PC-9 (cell line): ENCODE results near the gene FAM81B. TPM values are rescaled to one million over a fixed set of nuclear protein-coding genes. Genes with fewer than 3 reads are reported as not detected.

Source experiments
- BruUV-seq: library from RNA; stranded (reverse); fragments of 400-500 nt; replicated peaks from 2 replicates; lab custom pipeline; 2021; lab: Mats Ljungman, UMichigan
- CTCF ChIA-PET: fragments of 300-600 bp; sonication (Branson Sonifier 250); formaldehyde crosslinking; loops from one replicate; lab custom pipeline; 2022; ENCODE audit warnings: antibody characterized with exemption; lab: Charles Lee
- POLR2A ChIA-PET: fragments of 300-600 bp; sonication (Branson Sonifier 250); formaldehyde crosslinking; loops from one replicate; lab custom pipeline; 2022; ENCODE audit warnings: antibody characterized with exemption; ENCODE audit not compliant: unreplicated experiment; lab: Charles Lee
- DNase-seq, 2 experiments: peaks; one replicate each; pipeline versions ENCODE4 v3.0.0 to v3.0.0-alpha.2; 2015 to 2022; ENCODE audit warnings: mixed read lengths in 1 of 2
- H2AFZ ChIP-seq: fragments of 200-600 bp; sonication (generic); 2 replicates; pipeline ENCODE4 v1.8.1; 2017; ENCODE audit warnings: antibody characterized with exemption
- H3F3A ChIP-seq: fragments of 200-600 bp; sonication (generic); 2 replicates; pipeline ENCODE4 v1.8.1; 2017; ENCODE audit warnings: antibody characterized with exemption, mild to moderate bottlenecking, low read depth; ENCODE audit not compliant: insufficient read depth
- H3K27ac ChIP-seq: fragments of 200-600 bp; sonication (generic); 2 replicates; pipeline ENCODE4 v1.6.1; 2016; ENCODE audit warnings: mixed run types
- H3K27me3 ChIP-seq: fragments of 200-600 bp; sonication (generic); 2 replicates; pipeline ENCODE4 v1.6.1; 2016; ENCODE audit warnings: low read depth, mixed run types; ENCODE audit not compliant: insufficient read depth
- H3K36me3 ChIP-seq: fragments of 200-600 bp; sonication (generic); 2 replicates; pipeline ENCODE4 v1.6.1; 2016; ENCODE audit warnings: low read depth, mixed run types
- H3K4me1 ChIP-seq: fragments of 200-600 bp; sonication (generic); replicated peaks from 2 replicates; pipeline ENCODE4 v1.6.1; 2016; ENCODE audit warnings: mixed run types; ENCODE audit not compliant: insufficient read depth
- H3K4me2 ChIP-seq: fragments of 200-600 bp; sonication (generic); 2 replicates; pipeline ENCODE4 v1.6.1; 2017; ENCODE audit warnings: mixed run types
- H3K4me3 ChIP-seq: fragments of 200-600 bp; sonication (generic); 2 replicates; pipeline ENCODE4 v1.6.1; 2016; ENCODE audit warnings: mixed run types
- H3K79me2 ChIP-seq: fragments of 200-600 bp; sonication (generic); 2 replicates; pipeline ENCODE4 v1.6.1; 2017; ENCODE audit warnings: low read depth, mixed run types
- H3K9me2 ChIP-seq: fragments of 200-600 bp; sonication (generic); 2 replicates; pipeline ENCODE4 v1.8.1; 2017; ENCODE audit warnings: mild to moderate bottlenecking; ENCODE audit not compliant: insufficient read depth
- H3K9me3 ChIP-seq: fragments of 200-600 bp; sonication (generic); 2 replicates; pipeline ENCODE4 v1.8.1; 2016; ENCODE audit warnings: low read depth; ENCODE audit not compliant: insufficient read depth
- H4K20me1 ChIP-seq: fragments of 200-600 bp; sonication (generic); 2 replicates; pipeline ENCODE4 v1.8.1; 2017; ENCODE audit not compliant: insufficient read depth
- EZH2 ChIP-seq: fragments of 200-600 bp; sonication (generic); IDR thresholded peaks from 2 replicates; pipeline ENCODE4 v1.8.0; 2017; ENCODE audit warnings: antibody characterized with exemption, low read depth
- intact Hi-C: fragments of 100-400 bp; cut with micrococcal nuclease; formaldehyde crosslinking; loops from one replicate; pipeline ENCODE4 v1.10.0; 2022; ENCODE audit not compliant: unreplicated experiment
- total RNA-seq: library from RNA; stranded (reverse); gene quantifications from 2 replicates; pipeline ENCODE4 v1.2.3, GENCODE V29; 2021
- TF ChIP-seq, protein P1 (sequence below): fragments of 200-600 bp; sonication (generic); conservative IDR thresholded peaks from 2 replicates; pipeline ENCODE4 v1.6.1; 2017; ENCODE audit warnings: mixed run types, antibody characterized with exemption, mild to moderate bottlenecking, moderate library complexity

Gene FAM81B
- total RNA-seq, 1 experiment from 2014 or later = 5.0 TPM

DNA sequence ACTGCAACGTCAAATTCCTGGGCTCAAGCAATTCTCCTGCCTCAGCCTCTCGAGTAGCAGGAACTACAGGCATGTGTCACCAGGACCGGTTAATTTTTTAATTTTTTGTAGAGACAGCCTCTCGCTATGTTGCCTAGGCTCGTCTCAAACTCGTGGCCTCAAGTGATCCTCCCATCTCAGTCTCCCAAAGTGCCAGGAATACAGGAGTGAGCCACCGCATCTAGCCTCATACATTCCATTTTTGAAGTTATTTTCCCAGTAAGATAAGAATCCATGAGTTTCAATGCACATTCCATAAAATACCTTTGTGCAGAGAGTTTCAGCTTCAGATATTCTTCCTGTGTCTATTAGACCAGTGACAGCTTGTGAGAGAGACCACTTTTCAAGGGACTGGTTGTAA is 93.3 kb downstream of the FAM81B start:
- CTCF ChIA-PET = no interaction called here
- no TSS peak for BruUV-seq
- H3K27ac ChIP-seq = no peak overlapping the region
- TF ChIP-seq, protein P1, sequence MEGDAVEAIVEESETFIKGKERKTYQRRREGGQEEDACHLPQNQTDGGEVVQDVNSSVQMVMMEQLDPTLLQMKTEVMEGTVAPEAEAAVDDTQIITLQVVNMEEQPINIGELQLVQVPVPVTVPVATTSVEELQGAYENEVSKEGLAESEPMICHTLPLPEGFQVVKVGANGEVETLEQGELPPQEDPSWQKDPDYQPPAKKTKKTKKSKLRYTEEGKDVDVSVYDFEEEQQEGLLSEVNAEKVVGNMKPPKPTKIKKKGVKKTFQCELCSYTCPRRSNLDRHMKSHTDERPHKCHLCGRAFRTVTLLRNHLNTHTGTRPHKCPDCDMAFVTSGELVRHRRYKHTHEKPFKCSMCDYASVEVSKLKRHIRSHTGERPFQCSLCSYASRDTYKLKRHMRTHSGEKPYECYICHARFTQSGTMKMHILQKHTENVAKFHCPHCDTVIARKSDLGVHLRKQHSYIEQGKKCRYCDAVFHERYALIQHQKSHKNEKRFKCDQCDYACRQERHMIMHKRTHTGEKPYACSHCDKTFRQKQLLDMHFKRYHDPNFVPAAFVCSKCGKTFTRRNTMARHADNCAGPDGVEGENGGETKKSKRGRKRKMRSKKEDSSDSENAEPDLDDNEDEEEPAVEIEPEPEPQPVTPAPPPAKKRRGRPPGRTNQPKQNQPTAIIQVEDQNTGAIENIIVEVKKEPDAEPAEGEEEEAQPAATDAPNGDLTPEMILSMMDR = no peak
- TF ChIP-seq EZH2 = no peak
- no peaks in the 10 kb centered on the region for H3K4me1 ChIP-seq
- peaks cover 13% of the 10 kb centered on the region; the same call in 1 of the 2 replicates for H3K9me3 ChIP-seq
- POLR2A ChIA-PET = no interaction called here
- no peaks in the 10 kb centered on the region for H3K27me3 ChIP-seq
- no peaks in the 10 kb centered on the region for H3K79me2 ChIP-seq
- no peaks in the 10 kb centered on the region; the same call in 1 of the 2 replicates for H3K9me2 ChIP-seq
- peaks cover 38% of the 10 kb centered on the region for H3K36me3 ChIP-seq
- no peaks in the 10 kb centered on the region for H3F3A ChIP-seq
- H2AFZ ChIP-seq = no peak overlapping the region
- H3K4me2 ChIP-seq = no peak overlapping the region
- H3K4me3 ChIP-seq = no peak overlapping the region
- DNase-seq = no peak
- intact Hi-C loops = no loop called here
- H4K20me1 ChIP-seq = no peaks in the 10 kb centered on the region

DNA sequence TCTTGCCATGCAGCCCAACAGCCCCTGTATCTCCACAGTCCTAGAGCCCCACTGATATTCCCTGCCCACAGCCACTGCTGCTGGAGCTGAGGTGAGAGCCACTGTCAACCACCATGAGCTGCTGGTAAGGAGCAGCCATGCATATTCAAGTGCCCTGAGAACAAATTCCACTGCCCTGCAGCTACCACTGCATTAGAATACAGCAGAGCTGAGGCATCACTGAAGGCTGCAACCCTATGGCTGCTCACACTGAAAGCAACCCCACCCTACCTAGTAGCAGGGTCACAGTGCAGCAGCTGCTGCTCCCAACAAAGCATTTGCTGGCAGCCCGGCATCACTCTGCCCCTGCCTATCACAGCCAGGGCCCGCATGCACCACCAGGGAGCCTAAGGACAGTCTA is 95.0 kb downstream of the FAM81B start:
- H4K20me1 ChIP-seq = no peaks in the 10 kb centered on the region
- BruUV-seq = no TSS peak
- CTCF ChIA-PET = no interaction called here
- H3K36me3 ChIP-seq = peaks cover 49% of the 10 kb centered on the region
- no peak for TF ChIP-seq EZH2
- TF ChIP-seq, protein P1 = no peak
- no peak for DNase-seq
- no peak overlapping the region for H3K27ac ChIP-seq
- H3F3A ChIP-seq = no peaks in the 10 kb centered on the region
- no peak overlapping the region for H2AFZ ChIP-seq
- H3K9me2 ChIP-seq = no peaks in the 10 kb centered on the region; the same call in 1 of the 2 replicates
- no peak overlapping the region for H3K4me3 ChIP-seq
- H3K27me3 ChIP-seq = no peaks in the 10 kb centered on the region
- H3K79me2 ChIP-seq = no peaks in the 10 kb centered on the region
- intact Hi-C loops = no loop called here
- H3K9me3 ChIP-seq = peaks cover 13% of the 10 kb centered on the region; the same call in 1 of the 2 replicates
- POLR2A ChIA-PET = no interaction called here
- no peak overlapping the region for H3K4me2 ChIP-seq
- no peaks in the 10 kb centered on the region for H3K4me1 ChIP-seq

DNA sequence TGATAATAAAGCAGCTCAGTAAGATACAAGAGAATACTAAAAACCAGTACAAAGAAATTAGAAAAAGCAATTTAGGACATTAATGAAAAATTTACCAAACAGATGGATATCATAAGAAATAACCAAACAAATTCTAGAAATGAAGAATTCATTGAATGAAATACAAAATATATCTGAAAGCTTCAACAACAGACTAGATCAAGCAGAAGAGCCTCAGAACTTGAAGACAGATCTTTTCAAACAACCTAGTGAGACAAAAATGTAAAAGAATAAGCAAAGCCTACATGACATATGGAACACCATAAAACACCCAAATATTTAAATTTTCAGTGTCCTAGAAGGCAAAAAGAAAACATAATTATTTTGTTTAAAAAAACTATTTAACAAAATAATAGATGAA is 96.7 kb downstream of the FAM81B start:
- H3K4me1 ChIP-seq = no peaks in the 10 kb centered on the region
- DNase-seq = no peak
- ChIA-PET CTCF (no interaction called here), POLR2A (no interaction called here)
- H2AFZ ChIP-seq = no peak overlapping the region
- no TSS peak for BruUV-seq
- H3K27me3 ChIP-seq = no peaks in the 10 kb centered on the region
- H3K27ac ChIP-seq = no peak overlapping the region
- peaks cover 13% of the 10 kb centered on the region; the same call in 1 of the 2 replicates for H3K9me3 ChIP-seq
- no peaks in the 10 kb centered on the region for H3K79me2 ChIP-seq
- no peaks in the 10 kb centered on the region for H3F3A ChIP-seq
- no peak overlapping the region for H3K4me2 ChIP-seq
- no peaks in the 10 kb centered on the region; the same call in 1 of the 2 replicates for H3K9me2 ChIP-seq
- intact Hi-C loops = no loop called here
- no peak overlapping the region for H3K4me3 ChIP-seq
- H3K36me3 ChIP-seq = peaks cover 52% of the 10 kb centered on the region
- no peaks in the 10 kb centered on the region for H4K20me1 ChIP-seq
- TF ChIP-seq, protein P1 = no peak
- TF ChIP-seq EZH2 = no peak

Other genes with a start within 250 kb of the FAM81B start
- 3.9 and 4.3 TPM in 2 replicates for gene MCTP1, start 106.3 kb upstream of the FAM81B start, total RNA-seq
- gene SKIC3, start 163.6 kb downstream of the FAM81B start, total RNA-seq = 43.7 and 50.7 TPM in 2 replicates
- 5.2 and 5.8 TPM in 2 replicates for gene ARSK, start 163.7 kb downstream of the FAM81B start, total RNA-seq
- 0.17 TPM in 1 of 2 replicates, not detected in the other for gene GPR150, start 228.7 kb downstream of the FAM81B start, total RNA-seq